T-cell (primary cell): ENCODE results near the gene GOLGA8S. TPM values are rescaled to one million over a fixed set of nuclear protein-coding genes. Genes with fewer than 3 reads are reported as not detected.
"Not testable (repeated sequence)": the region's sequence is repeated elsewhere in the genome, so short reads cannot be mapped to it uniquely, and the experiment has no call there.

Experiments
- ATAC-seq, 4 experiments: fragments of 200-7000 bp in 3 of 4; fragments of 150-1000 bp in 1 of 4; cut with Tn5 transposase; replicated peaks in 1 of 4; 1 replicate in 3 of 4; 2 replicates in 1 of 4; pipeline ENCODE4 v1.10.0; 2021; ENCODE audit warnings: moderate library complexity in 3 of 4, mild to moderate bottlenecking in 2 of 4, moderate number of reproducible peaks in 1 of 4
- CTCF ChIA-PET, 2 donors: fragments of 300-600 bp; sonication (Branson Sonifier 250); formaldehyde crosslinking; loops; one replicate each; lab custom pipeline; 2022; ENCODE audit warnings: antibody characterized with exemption in 2 of 2; lab: Charles Lee
- POLR2A ChIA-PET, 2 donors: fragments of 300-600 bp; sonication (Branson Sonifier 250); formaldehyde crosslinking; loops; one replicate each; lab custom pipeline; 2022; ENCODE audit warnings: antibody characterized with exemption in 2 of 2; lab: Charles Lee
- DNase-seq, 35 experiments: peaks; one replicate each; pipeline versions ENCODE4 v3.0.0 to v3.0.0-alpha.2; 2013 to 2023
- H3K27ac ChIP-seq: one replicate; pipeline ENCODE4 v1.5.1; 2013; ENCODE audit warnings: low read length
- H3K27me3 ChIP-seq, 2 experiments: replicated peaks in 1 of 2; 1 replicate in 1 of 2; 2 replicates in 1 of 2; pipeline versions ENCODE4 v1.6.1 to v1.7.0; 2013; ENCODE audit warnings: low read length in 1 of 2, mixed read lengths in 1 of 2; ENCODE audit not compliant: control insufficient read depth in 2 of 2, insufficient read depth in 2 of 2; ENCODE audit errors: extremely low read depth in 1 of 2
- H3K36me3 ChIP-seq, 2 donors: 1 replicate in 1 of 2; 2 replicates in 1 of 2; pipeline versions ENCODE4 v1.6.1 to v1.7.0; 2013; ENCODE audit warnings: low read length in 1 of 2; ENCODE audit not compliant: control insufficient read depth in 2 of 2, insufficient read depth in 1 of 2; ENCODE audit errors: extremely low read depth in 1 of 2
- H3K4me1 ChIP-seq, 2 experiments: 1 replicate in 1 of 2; 2 replicates in 1 of 2; pipeline versions ENCODE4 v1.6.1 to v1.7.0; 2013; ENCODE audit warnings: low read length in 2 of 2, mixed read lengths in 1 of 2; ENCODE audit not compliant: insufficient read depth in 2 of 2, control insufficient read depth in 1 of 2; ENCODE audit errors: extremely low read depth in 1 of 2
- H3K4me3 ChIP-seq, 2 donors: 1 replicate in 1 of 2; 2 replicates in 1 of 2; pipeline versions ENCODE4 v1.5.1 to v1.7.0; 2013; ENCODE audit warnings: mild to moderate bottlenecking in 2 of 2, low read length in 1 of 2, moderate library complexity in 1 of 2; ENCODE audit not compliant: control insufficient read depth in 1 of 2; ENCODE audit errors: extremely low read depth in 1 of 2
- H3K9me3 ChIP-seq: 2 replicates; pipeline ENCODE4 v1.7.0; 2013
- H3K27ac Mint-ChIP-seq, 2 donors: one replicate each; pipeline ENCODE4 v1.8.0; 2020 to 2021; ENCODE audit warnings: mild to moderate bottlenecking in 2 of 2, mixed read lengths in 2 of 2
- H3K27me3 Mint-ChIP-seq, 2 donors: one replicate each; pipeline ENCODE4 v1.8.0; 2021 to 2022; ENCODE audit warnings: mixed read lengths in 2 of 2
- H3K36me3 Mint-ChIP-seq: one replicate; pipeline ENCODE4 v1.8.0; 2021; ENCODE audit warnings: mixed read lengths
- H3K4me1 Mint-ChIP-seq, 3 donors: one replicate each; pipeline ENCODE4 v1.8.0; 2020 to 2022; ENCODE audit warnings: mixed read lengths in 3 of 3, mild to moderate bottlenecking in 1 of 3
- H3K4me3 Mint-ChIP-seq, 3 donors: one replicate each; pipeline ENCODE4 v1.8.0; 2020 to 2022; ENCODE audit warnings: mild to moderate bottlenecking in 3 of 3, mixed read lengths in 3 of 3, moderate library complexity in 3 of 3
- H3K9me3 Mint-ChIP-seq, 3 donors: one replicate each; pipeline ENCODE4 v1.8.0; 2020 to 2022; ENCODE audit warnings: mixed read lengths in 3 of 3
- WGBS: methylation state at CpG from one replicate; pipeline ENCODE4 v1.1.5; 2013; ENCODE audit warnings: missing lambda C conversion rate; ENCODE audit not compliant: insufficient coverage; 5-methylcytosine and 5-hydroxymethylcytosine counted together
- total RNA-seq, 35 experiments: library from RNA in 6 of 35; stranded (reverse) in 6 of 35; fragments of 120-200 nt in 1 of 35; gene quantifications; one replicate each; pipeline versions ENCODE4 v1.2.1 to v1.2.4 and lab custom pipeline; 2013 to 2026

The GOLGA8S gene, protein sequence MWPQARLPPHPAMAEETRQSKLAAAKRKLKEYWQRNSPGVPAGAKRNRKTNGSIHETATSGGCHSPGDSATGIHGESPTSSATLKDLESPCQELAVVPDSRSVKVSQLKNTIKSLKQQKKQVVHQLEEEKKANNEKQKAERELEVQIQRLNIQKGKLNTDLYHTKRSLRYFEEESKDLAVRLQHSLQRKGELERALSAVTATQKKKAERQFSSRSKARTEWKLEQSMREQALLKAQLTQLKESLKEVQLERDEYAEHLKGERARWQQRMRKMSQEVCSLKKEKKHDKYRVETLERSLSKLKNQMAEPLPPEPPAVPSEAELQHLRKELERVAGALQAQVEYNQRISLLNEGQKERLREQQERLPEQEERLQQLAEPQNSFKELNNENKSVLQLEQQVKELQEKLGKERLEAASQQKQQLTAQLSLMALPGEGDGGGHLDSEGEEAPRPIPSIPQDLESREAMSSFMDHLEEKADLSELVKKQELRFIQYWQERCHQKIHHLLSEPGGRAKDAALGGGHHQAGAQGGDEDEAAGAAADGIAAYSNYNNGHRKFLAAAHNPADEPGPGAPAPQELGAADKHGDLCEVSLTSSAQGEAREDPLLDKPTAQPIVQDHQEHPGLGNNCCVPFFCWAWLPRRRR
- total RNA-seq (under 1 TPM; 0.30 to 0.60 (median 0.32) TPM), total RNA-seq (lab: John Stamatoyannopoulos, UW) (0 to 0.21 (median 0) reads per million in 29 experiments)
- total RNA-seq (2013) = 0.31 TPM

DNA sequence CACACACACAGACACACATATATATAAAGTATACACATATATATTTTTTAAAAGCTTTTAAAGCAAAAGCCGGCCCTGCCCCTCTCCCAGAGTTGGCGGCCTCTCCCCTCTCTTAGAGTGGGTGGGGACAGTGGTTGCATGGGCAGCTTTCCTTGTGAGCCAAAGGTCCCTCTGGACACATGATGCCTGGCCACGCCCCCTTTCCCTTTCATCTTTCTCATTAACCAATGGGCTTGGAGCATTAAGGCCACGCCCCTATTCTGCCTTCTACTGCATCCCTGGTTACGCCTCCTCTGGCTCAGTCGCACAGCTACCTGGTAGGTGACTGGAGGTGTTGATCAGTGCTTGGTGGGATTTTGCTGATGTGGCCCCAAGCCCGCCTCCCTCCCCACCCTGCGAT, at the start of gene GOLGA8S:
TSS of gene GOLGA8S (plus strand) at position 301 of the 400 bp plus-strand sequence. CDS start at position 363, 62 bp downstream.
- H3K4me3 ChIP-seq, H3K36me3 Mint-ChIP-seq, H3K27ac Mint-ChIP-seq, H3K4me1 ChIP-seq, H3K9me3 ChIP-seq, H3K27ac ChIP-seq, H3K4me3 Mint-ChIP-seq, H3K4me1 Mint-ChIP-seq, DNase-seq, H3K27me3 ChIP-seq, ATAC-seq, H3K9me3 Mint-ChIP-seq, CTCF ChIA-PET, H3K27me3 Mint-ChIP-seq, H3K36me3 ChIP-seq, POLR2A ChIA-PET: not testable (repeated sequence)
- no CpG with 5 or more reads among the region's 8 CpGs for WGBS

DNA sequence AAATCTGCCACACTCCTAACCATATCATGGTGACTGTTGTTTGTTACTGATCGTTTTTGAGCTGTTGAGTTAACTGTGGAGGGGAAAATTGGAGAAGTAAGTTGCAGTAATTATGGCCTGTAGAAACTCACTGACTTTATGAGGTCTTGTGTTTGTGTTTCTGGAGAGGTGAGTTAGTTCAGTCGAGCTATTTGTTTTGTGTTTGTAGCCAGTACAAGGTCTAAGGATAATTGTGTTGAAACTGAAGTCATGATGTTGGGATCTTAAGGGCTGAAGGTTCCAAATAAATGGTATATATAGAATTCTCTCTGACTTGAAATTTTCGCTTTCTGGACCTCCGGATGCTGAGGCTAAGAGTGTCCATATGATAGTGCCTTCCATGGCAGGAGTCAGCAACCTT, 49.7 kb upstream of the GOLGA8S start:
- H3K36me3 ChIP-seq, ATAC-seq, POLR2A ChIA-PET, H3K4me3 ChIP-seq, H3K9me3 Mint-ChIP-seq, H3K9me3 ChIP-seq, DNase-seq, H3K27me3 Mint-ChIP-seq, CTCF ChIA-PET, H3K27ac ChIP-seq, H3K27me3 ChIP-seq: not testable (repeated sequence)
- H3K4me1 Mint-ChIP-seq = peaks cover 33 to 41% (median 40%) of the 10 kb centered on the region in 3 donors
- peak overlapping the region in 1 of 2 donors; percentile 87 for H3K27ac Mint-ChIP-seq
- peaks cover 25% of the 10 kb centered on the region for H3K36me3 Mint-ChIP-seq
- H3K4me3 Mint-ChIP-seq = peak overlapping the region; percentile 89 to 91 (median 91)
- H3K4me1 ChIP-seq = peaks cover 2 to 14% of the 10 kb centered on the region in 2 experiments
- WGBS = no CpG with 5 or more reads among the region's 4 CpGs

DNA sequence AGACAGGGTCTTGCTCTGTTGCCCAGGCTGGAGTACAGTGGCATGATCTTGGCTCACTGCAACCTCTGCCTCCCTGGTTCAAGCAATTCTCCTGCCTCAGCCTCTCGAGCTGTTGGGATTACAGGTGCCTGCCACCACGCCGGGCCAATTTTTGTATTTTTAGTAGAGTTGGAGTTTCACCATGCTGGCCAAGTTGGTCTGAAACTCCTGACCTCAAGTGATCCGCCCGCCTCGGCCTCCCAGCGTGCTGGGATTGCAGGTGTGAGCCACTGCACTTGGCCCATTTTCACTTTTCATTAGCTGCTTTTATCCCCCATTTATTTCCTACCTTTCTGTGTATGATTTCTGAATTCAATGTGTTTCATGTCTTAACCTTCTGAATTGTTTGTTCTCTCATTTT, 48.6 kb upstream of the GOLGA8S start:
- H3K9me3 ChIP-seq, CTCF ChIA-PET, ATAC-seq, H3K27me3 Mint-ChIP-seq, POLR2A ChIA-PET, DNase-seq, H3K27me3 ChIP-seq, H3K4me3 ChIP-seq, H3K27ac Mint-ChIP-seq, H3K27ac ChIP-seq, H3K9me3 Mint-ChIP-seq: not testable (repeated sequence)
- Histone ChIP-seq H3K4me1 (peaks cover 2 to 14% of the 10 kb centered on the region in 2 experiments), H3K36me3 (peaks cover 6 to 18% of the 10 kb centered on the region in 2 donors)
- H3K4me3 Mint-ChIP-seq = peak overlapping the region in 2 of 3 donors; percentile 5 to 89
- H3K36me3 Mint-ChIP-seq = peaks cover 35% of the 10 kb centered on the region
- WGBS = 100% methylated on average over 2 of the region's 7 CpGs
- H3K4me1 Mint-ChIP-seq = peaks cover 33 to 41% (median 40%) of the 10 kb centered on the region in 3 donors

DNA sequence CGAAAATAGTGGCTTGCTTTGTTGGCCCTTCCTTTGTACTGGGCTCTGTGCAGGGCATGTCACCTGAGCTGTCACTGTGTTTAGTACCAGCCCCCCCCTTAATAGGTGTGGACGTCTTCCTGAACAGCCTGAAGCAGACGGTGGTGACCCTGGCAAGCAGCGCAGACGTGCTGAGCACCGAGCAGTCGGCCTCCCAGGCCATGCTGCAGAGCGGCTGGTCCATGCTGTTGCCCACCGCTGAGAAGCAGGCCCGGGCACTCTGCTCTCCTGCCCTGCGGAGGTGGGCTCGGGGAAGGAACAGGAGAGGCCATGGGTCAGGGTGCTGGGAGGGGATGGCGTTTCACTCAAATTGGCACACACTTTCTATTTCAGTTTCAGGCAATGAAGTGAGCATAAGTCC, 43.3 kb upstream of the GOLGA8S start:
- H3K27me3 ChIP-seq, POLR2A ChIA-PET, H3K27ac Mint-ChIP-seq, H3K9me3 ChIP-seq, H3K9me3 Mint-ChIP-seq, ATAC-seq, H3K4me3 ChIP-seq, H3K4me1 ChIP-seq, H3K27ac ChIP-seq, CTCF ChIA-PET, H3K4me3 Mint-ChIP-seq, H3K27me3 Mint-ChIP-seq: not testable (repeated sequence)
- peaks cover 6 to 21% of the 10 kb centered on the region in 2 donors for H3K36me3 ChIP-seq
- peaks cover 37% of the 10 kb centered on the region for H3K36me3 Mint-ChIP-seq
- H3K4me1 Mint-ChIP-seq = peaks cover 13 to 21% (median 20%) of the 10 kb centered on the region in 3 donors
- WGBS = 92% methylated on average over 5 of the region's 13 CpGs
- peak in 1 of 35 experiments; percentile 9 for DNase-seq

DNA sequence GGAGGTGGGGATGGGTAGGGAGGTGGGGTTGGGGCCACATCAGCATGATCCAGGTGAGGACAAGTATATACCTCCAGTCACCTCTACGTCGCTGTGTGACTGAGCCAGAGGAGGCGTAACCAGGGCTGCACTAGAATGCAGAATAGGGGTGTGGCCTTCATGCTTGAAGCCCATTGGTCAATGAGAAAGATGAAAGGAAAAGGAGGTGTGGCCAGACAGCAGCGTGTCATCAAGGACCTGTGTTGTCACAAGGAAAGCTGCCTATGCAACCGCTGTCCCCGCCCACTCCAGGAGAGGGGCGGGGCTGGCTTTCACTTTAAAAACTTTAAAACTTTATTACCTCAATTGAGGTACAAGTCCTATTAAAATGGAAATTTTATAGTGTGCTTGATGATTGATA, 20.5 kb upstream of the GOLGA8S start, which contains the start of gene GOLGA6L26:
TSS of gene GOLGA6L26 (minus strand) at position 101 of the 400 bp plus-strand sequence. CDS start at position 40, 61 bp downstream.
- H3K9me3 ChIP-seq, CTCF ChIA-PET: not testable (repeated sequence)

DNA sequence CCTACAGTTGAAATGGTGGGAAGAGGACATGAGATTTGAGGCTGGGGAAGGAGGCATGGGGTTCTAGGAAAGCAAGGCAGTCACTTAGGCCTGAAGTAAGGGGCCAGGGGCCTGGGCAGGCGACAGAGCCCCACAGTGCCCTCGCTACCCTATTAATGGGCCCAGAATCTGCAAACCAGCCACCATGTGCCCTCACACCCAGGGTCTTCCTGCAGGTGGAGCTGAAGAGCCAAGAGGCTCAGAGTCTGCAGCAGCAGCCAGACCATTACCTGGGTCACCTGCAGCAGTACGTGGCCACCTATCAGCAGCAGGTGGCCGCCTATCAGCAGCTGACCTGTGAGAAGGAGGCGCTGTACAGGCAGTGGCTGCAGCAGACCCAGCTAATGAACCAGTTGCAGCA, 8.1 kb downstream of the GOLGA8S start:
- H3K27ac Mint-ChIP-seq, CTCF ChIA-PET, H3K4me3 Mint-ChIP-seq, ATAC-seq, H3K36me3 Mint-ChIP-seq, H3K4me3 ChIP-seq, H3K27me3 Mint-ChIP-seq, H3K9me3 ChIP-seq, DNase-seq, H3K9me3 Mint-ChIP-seq, H3K4me1 ChIP-seq, H3K4me1 Mint-ChIP-seq, H3K36me3 ChIP-seq, POLR2A ChIA-PET, H3K27me3 ChIP-seq, H3K27ac ChIP-seq: not testable (repeated sequence)
- WGBS = no CpG with 5 or more reads among the region's 5 CpGs

More for the DNA sequence above, 20.5 kb upstream of the GOLGA8S start, which contains the start of gene GOLGA6L26:
- H3K27ac Mint-ChIP-seq, H3K36me3 Mint-ChIP-seq, H3K4me3 Mint-ChIP-seq, H3K4me1 Mint-ChIP-seq, ATAC-seq, H3K9me3 Mint-ChIP-seq, POLR2A ChIA-PET, H3K4me3 ChIP-seq, DNase-seq, H3K27me3 Mint-ChIP-seq, H3K27me3 ChIP-seq, H3K4me1 ChIP-seq, H3K27ac ChIP-seq, H3K36me3 ChIP-seq: not testable (repeated sequence)
- no CpG with 5 or more reads among the region's 7 CpGs for WGBS
